Sigmoid colon (tissue), 7 donors: Measurements from ENCODE around the gene MTX1. TPM values are rescaled to one million over a fixed set of nuclear protein-coding genes. Genes with fewer than 3 reads are reported as not detected.

Experiments
- DNase-seq: peaks from one replicate; pipeline ENCODE4 v3.0.0-alpha.2; 2019
- H3K27ac ChIP-seq, 4 donors: fragments of 200-600 bp; sonication (generic); one replicate each; pipeline ENCODE4 v1.5.1; 2016 to 2019; ENCODE audit warnings: mild to moderate bottlenecking in 1 of 4
- H3K27me3 ChIP-seq, 3 donors: fragments of 200-600 bp; sonication (generic); one replicate each; pipeline ENCODE4 v1.5.1; 2019; ENCODE audit warnings: mild to moderate bottlenecking in 1 of 3
- H3K36me3 ChIP-seq, 4 donors: fragments of 200-600 bp; sonication (generic); one replicate each; pipeline ENCODE4 v1.5.1; 2016 to 2019
- H3K4me1 ChIP-seq, 4 donors: fragments of 200-600 bp; sonication (generic); one replicate each; pipeline ENCODE4 v1.5.1; 2017 to 2019
- H3K4me3 ChIP-seq, 4 donors: fragments of 200-600 bp; sonication (generic); one replicate each; pipeline ENCODE4 v1.5.1; 2017 to 2019; ENCODE audit warnings: mild to moderate bottlenecking in 2 of 4, moderate library complexity in 1 of 4
- H3K9me3 ChIP-seq, 4 donors: fragments of 200-600 bp in 3 of 4; sonication (generic) in 3 of 4; one replicate each; pipeline versions ENCODE4 v1.5.1 to v1.6.1; 2013 to 2019
- EP300 ChIP-seq, 4 donors: sonication (generic); formaldehyde crosslinking; IDR thresholded peaks; one replicate each; pipeline ENCODE4 v1.6.1; 2017; ENCODE audit warnings: antibody characterized with exemption in 4 of 4
- POLR2A ChIP-seq, 2 donors: fragments of 450-650 bp; IDR thresholded peaks; one replicate each; pipeline ENCODE4 v1.6.1; 2016; ENCODE audit warnings: antibody characterized with exemption in 2 of 2, mild to moderate bottlenecking in 2 of 2, moderate library complexity in 2 of 2
- POLR2AphosphoS5 ChIP-seq, 4 donors: sonication (generic); formaldehyde crosslinking; IDR thresholded peaks; one replicate each; pipeline ENCODE4 v1.6.1; 2017; ENCODE audit warnings: antibody characterized with exemption in 4 of 4
- WGBS, 2 donors: extraction: QIAGEN DNeasy Blood & Tissue Kit; methylation state at CpG; one replicate each; pipeline ENCODE4 v1.1.7; 2013; 5-methylcytosine and 5-hydroxymethylcytosine counted together
- intact Hi-C: fragments of 100-400 bp; cut with DNase I; formaldehyde crosslinking; loops from one replicate; pipeline ENCODE4 v1.15.1; 2023
- polyA plus RNA-seq, 3 donors: library from polyadenylated mRNA; stranded (reverse); fragments of 200-250 nt; gene quantifications; one replicate each; pipeline ENCODE4 v1.2.3, GENCODE V29; 2013
- total RNA-seq, 4 donors: library from RNA; depleted of rRNA; stranded (reverse); fragments of >200 nt; gene quantifications; one replicate each; pipeline ENCODE4 v1.1.0, GENCODE V29; 2016
- TF ChIP-seq, protein P1 (sequence below), 4 experiments: fragments of 450-650 bp in 3 of 4; fragments of 200-600 bp in 1 of 4; IDR thresholded peaks; one replicate each; pipeline ENCODE4 v1.5.1; 2016 to 2019; ENCODE audit warnings: antibody characterized with exemption in 4 of 4, mild to moderate bottlenecking in 3 of 4, moderate library complexity in 2 of 4
- donor health status: healthy with polysubstance abuse.
- donor health status: Bipolar disorder and iron deficiency.
- donor health status: healthy.

The MTX1 gene
- total and polyA plus RNA-seq, 7 donors = 15.5 to 69.7 (median 29.8) TPM

- TF ChIP-seq EP300 (IDR thresholded peaks at IDR 0.05) (no peak), POLR2A (IDR thresholded peaks at IDR 0.05) (no peak), POLR2AphosphoS5 (IDR thresholded peaks at IDR 0.05) (no peak)
- TF ChIP-seq, protein P1, sequence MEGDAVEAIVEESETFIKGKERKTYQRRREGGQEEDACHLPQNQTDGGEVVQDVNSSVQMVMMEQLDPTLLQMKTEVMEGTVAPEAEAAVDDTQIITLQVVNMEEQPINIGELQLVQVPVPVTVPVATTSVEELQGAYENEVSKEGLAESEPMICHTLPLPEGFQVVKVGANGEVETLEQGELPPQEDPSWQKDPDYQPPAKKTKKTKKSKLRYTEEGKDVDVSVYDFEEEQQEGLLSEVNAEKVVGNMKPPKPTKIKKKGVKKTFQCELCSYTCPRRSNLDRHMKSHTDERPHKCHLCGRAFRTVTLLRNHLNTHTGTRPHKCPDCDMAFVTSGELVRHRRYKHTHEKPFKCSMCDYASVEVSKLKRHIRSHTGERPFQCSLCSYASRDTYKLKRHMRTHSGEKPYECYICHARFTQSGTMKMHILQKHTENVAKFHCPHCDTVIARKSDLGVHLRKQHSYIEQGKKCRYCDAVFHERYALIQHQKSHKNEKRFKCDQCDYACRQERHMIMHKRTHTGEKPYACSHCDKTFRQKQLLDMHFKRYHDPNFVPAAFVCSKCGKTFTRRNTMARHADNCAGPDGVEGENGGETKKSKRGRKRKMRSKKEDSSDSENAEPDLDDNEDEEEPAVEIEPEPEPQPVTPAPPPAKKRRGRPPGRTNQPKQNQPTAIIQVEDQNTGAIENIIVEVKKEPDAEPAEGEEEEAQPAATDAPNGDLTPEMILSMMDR (IDR thresholded peaks at IDR 0.05) = peak in 2 of 4 experiments; percentile 14 to 17
- Histone ChIP-seq H3K27ac (peak overlapping the region; percentile 92 to 97 (median 96)), H3K4me1 (peaks cover 0 to 41% (median 35%) of the 10 kb centered on the region in 4 donors), H3K9me3 (no peaks in the 10 kb centered on the region), H3K27me3 (no peaks in the 10 kb centered on the region), H3K4me3 (peak overlapping the region; percentile 83 to 90 (median 90)), H3K36me3 (peaks cover 0 to 35% (median 9%) of the 10 kb centered on the region in 4 donors)
- 4 to 10% methylated on average over 35 of the region's 35 CpGs for WGBS, 2 donors
- peak; percentile 75 for DNase-seq
- intact Hi-C loops = loop anchor here (2.0 kb wide), 2 partner anchors 54 to 70 kb away; partner anchors contain the start of gene FDPS
Observed at GRCh38 chr1:155254714-155255242, 46.3 kb downstream of the MTX1 start.

DNA sequence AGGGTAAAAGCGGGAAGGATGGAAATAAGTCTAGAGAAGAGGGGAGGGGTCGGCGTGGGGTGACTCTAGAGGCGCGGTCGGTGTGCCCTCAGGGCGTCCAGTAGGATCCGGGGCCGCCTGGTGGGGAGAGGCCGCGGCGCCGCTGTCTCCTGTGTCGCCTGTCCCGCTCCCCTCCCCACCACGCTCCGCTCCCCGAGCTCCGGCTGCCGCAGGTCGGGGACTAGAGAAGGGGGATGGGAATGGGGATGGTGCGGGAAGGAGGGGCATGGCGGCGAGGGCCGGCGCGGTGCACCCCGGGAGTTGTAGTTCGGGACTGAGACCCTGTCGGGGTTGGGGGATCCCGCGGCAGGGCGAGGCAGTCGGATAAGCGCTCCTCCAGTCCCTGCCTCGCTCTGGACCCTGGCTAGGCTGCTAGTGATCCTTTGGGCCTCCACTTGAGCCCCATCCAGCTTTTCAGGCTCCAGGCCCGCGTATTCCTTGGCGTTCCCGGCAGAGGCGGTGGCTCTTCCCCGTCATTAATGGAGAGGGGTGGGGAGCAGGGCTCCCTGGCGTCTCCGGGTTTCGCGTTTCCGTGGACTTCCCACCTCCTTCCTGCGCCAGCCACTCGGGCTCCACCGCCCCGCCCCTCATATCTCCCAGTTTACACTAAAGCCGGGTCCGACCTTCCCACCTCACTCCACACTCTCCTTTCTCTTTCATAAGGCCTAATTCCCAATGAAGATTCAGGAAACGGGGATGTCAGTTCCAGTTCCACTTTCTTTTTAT lies 46.9 kb downstream of the MTX1 start, which contains the start of gene ENTREP3:
TSS of gene ENTREP3 (minus strand) at position 241 of the 765 bp plus-strand sequence. CDS start 606 bp downstream, outside the sequence.
- Histone ChIP-seq H3K27me3 (no peaks in the 10 kb centered on the region), H3K36me3 (peaks cover 0 to 41% (median 11%) of the 10 kb centered on the region in 4 donors), H3K9me3 (no peaks in the 10 kb centered on the region), H3K4me1 (peaks cover 0 to 39% (median 34%) of the 10 kb centered on the region in 4 donors), H3K27ac (peak within 1 kb of the TSS; percentile 92 to 97 (median 96)), H3K4me3 (peak within 1 kb of the TSS; percentile 83 to 90 (median 90))
- intact Hi-C loops = loop anchor here (2.0 kb wide), 2 partner anchors 53 to 69 kb away; partner anchors contain the start of gene FDPS
- DNase-seq = peak; percentile 95
- peak in 1 of 4 donors; percentile 54 for TF ChIP-seq EP300 (IDR thresholded peaks at IDR 0.05)
- TF ChIP-seq POLR2AphosphoS5 (IDR thresholded peaks at IDR 0.05) = peak; percentile 87 to 93 (median 90)
- TF ChIP-seq, protein P1 (IDR thresholded peaks at IDR 0.05) = no peak
- peak; percentile 42 to 73 for TF ChIP-seq POLR2A (IDR thresholded peaks at IDR 0.05)
- WGBS, 2 donors = 1 to 4% methylated on average over 54 of the region's 54 CpGs

GRCh38 chr1:155256058-155256852 lies 47.8 kb downstream of the MTX1 start:
- peak overlapping the region; percentile 83 to 90 (median 90) for H3K4me3 ChIP-seq
- H3K36me3 ChIP-seq = peaks cover 0 to 41% (median 12%) of the 10 kb centered on the region in 4 donors
- no peaks in the 10 kb centered on the region for H3K27me3 ChIP-seq
- peaks cover 0 to 39% (median 36%) of the 10 kb centered on the region in 4 donors for H3K4me1 ChIP-seq
- H3K9me3 ChIP-seq = no peaks in the 10 kb centered on the region
- H3K27ac ChIP-seq = peak overlapping the region; percentile 92 to 97 (median 96)
- 79 to 85% methylated on average over 20 of the region's 20 CpGs for WGBS, 2 donors
- no peak for DNase-seq
- TF ChIP-seq EP300 (IDR thresholded peaks at IDR 0.05) = no peak
- TF ChIP-seq, protein P1 (IDR thresholded peaks at IDR 0.05) = no peak
- no peak for TF ChIP-seq POLR2A (IDR thresholded peaks at IDR 0.05)
- intact Hi-C loops = no loop called here

- intact Hi-C loops = no loop called here
Observed at GRCh38 chr1:155260276-155260675, 51.8 kb downstream of the MTX1 start.

More at GRCh38 chr1:155260276-155260675, 51.8 kb downstream of the MTX1 start:
- Histone ChIP-seq H3K27me3 (no peaks in the 10 kb centered on the region), H3K36me3 (peaks cover 15 to 65% (median 22%) of the 10 kb centered on the region in 4 donors), H3K4me3 (no peak overlapping the region), H3K9me3 (no peaks in the 10 kb centered on the region), H3K27ac (no peak overlapping the region), H3K4me1 (peaks cover 0 to 34% (median 29%) of the 10 kb centered on the region in 4 donors)
- WGBS, 2 donors = 94 to 97% methylated on average over 5 of the region's 5 CpGs
- TF ChIP-seq, protein P1 (IDR thresholded peaks at IDR 0.05) = no peak
- TF ChIP-seq POLR2A (IDR thresholded peaks at IDR 0.05) = no peak
- TF ChIP-seq POLR2AphosphoS5 (IDR thresholded peaks at IDR 0.05) = no peak
- no peak for TF ChIP-seq EP300 (IDR thresholded peaks at IDR 0.05)
- no peak for DNase-seq
